ENCODE data around the gene DPP10. TPM values are rescaled to one million over a fixed set of nuclear protein-coding genes. Genes with fewer than 3 reads are reported as not detected.

DPP10 gene
- total and polyA plus RNA-seq, 5 experiments from 2014 or later: not detected

GRCh38 chr2:115234186-115234585, 791.7 kb downstream of the DPP10 start:
- Mint-ChIP-seq H3K9me3 (peaks cover 0 to 10% (median 0%) of the 10 kb centered on the region in 9 donors), H3K27me3 (no peaks in the 10 kb centered on the region), H3K4me1 (no peaks in the 10 kb centered on the region), H3K36me3 (no peaks in the 10 kb centered on the region), H3K4me3 (no peak overlapping the region), H3K27ac (no peak overlapping the region)
- POLR2A ChIA-PET: no interaction called here
- DNase-seq (no peak), ATAC-seq (no peak)

- Mint-ChIP-seq H3K9me3 (peaks cover 0 to 4% (median 2%) of the 10 kb centered on the region in 9 donors), H3K27ac (no peak overlapping the region), H3K4me1 (no peaks in the 10 kb centered on the region), H3K4me3 (no peak overlapping the region), H3K27me3 (no peaks in the 10 kb centered on the region), H3K36me3 (no peaks in the 10 kb centered on the region)
- ATAC-seq: no peak
- POLR2A ChIA-PET: no interaction called here
- no peak for DNase-seq
Measured at GRCh38 chr2:115234737-115235136, 792.3 kb downstream of the DPP10 start.

GRCh38 chr2:115248066-115248465, 805.6 kb downstream of the DPP10 start:
- H3K4me1 Mint-ChIP-seq: no peaks in the 10 kb centered on the region
- H3K27me3 Mint-ChIP-seq: no peaks in the 10 kb centered on the region
- no peak for DNase-seq
- H3K36me3 Mint-ChIP-seq: no peaks in the 10 kb centered on the region
- no peak overlapping the region for H3K27ac Mint-ChIP-seq
- no peak for ATAC-seq
- POLR2A ChIA-PET: no interaction called here
- peaks cover 0 to 15% (median 8%) of the 10 kb centered on the region in 9 donors for H3K9me3 Mint-ChIP-seq
- H3K4me3 Mint-ChIP-seq: no peak overlapping the region

- POLR2A ChIA-PET: no interaction called here
- DNase-seq (no peak), ATAC-seq (no peak)
- Mint-ChIP-seq H3K27me3 (no peaks in the 10 kb centered on the region), H3K36me3 (no peaks in the 10 kb centered on the region), H3K9me3 (peaks cover 0 to 16% (median 8%) of the 10 kb centered on the region in 9 donors), H3K27ac (no peak overlapping the region), H3K4me3 (no peak overlapping the region), H3K4me1 (no peaks in the 10 kb centered on the region)
Measured at GRCh38 chr2:115277366-115277765, 834.9 kb downstream of the DPP10 start.

- ATAC-seq (no peak), DNase-seq (no peak)
- Mint-ChIP-seq H3K4me1 (no peaks in the 10 kb centered on the region), H3K4me3 (no peak overlapping the region), H3K27me3 (no peaks in the 10 kb centered on the region), H3K27ac (no peak overlapping the region), H3K36me3 (no peaks in the 10 kb centered on the region), H3K9me3 (peaks cover 0 to 23% (median 3%) of the 10 kb centered on the region in 9 donors)
- POLR2A ChIA-PET: no interaction called here
Measured at GRCh38 chr2:115285416-115285815, 843.0 kb downstream of the DPP10 start.

GRCh38 chr2:115290478-115290877, 848.0 kb downstream of the DPP10 start:
- peaks cover 0 to 14% (median 3%) of the 10 kb centered on the region in 9 donors for H3K9me3 Mint-ChIP-seq
- ATAC-seq (no peak), DNase-seq (no peak)
- H3K27ac Mint-ChIP-seq: no peak overlapping the region
- H3K4me1 Mint-ChIP-seq: no peaks in the 10 kb centered on the region
- no peaks in the 10 kb centered on the region for H3K36me3 Mint-ChIP-seq
- POLR2A ChIA-PET: no interaction called here
- no peak overlapping the region for H3K4me3 Mint-ChIP-seq
- H3K27me3 Mint-ChIP-seq: no peaks in the 10 kb centered on the region

- Mint-ChIP-seq H3K27ac (no peak overlapping the region), H3K4me3 (no peak overlapping the region), H3K4me1 (no peaks in the 10 kb centered on the region), H3K9me3 (peaks cover 0 to 14% (median 4%) of the 10 kb centered on the region in 9 donors), H3K36me3 (no peaks in the 10 kb centered on the region), H3K27me3 (no peaks in the 10 kb centered on the region)
- POLR2A ChIA-PET: no interaction called here
- ATAC-seq (no peak), DNase-seq (no peak)
Measured at GRCh38 chr2:115292742-115293141, 850.3 kb downstream of the DPP10 start.

- Mint-ChIP-seq H3K4me3 (no peak overlapping the region), H3K27me3 (no peaks in the 10 kb centered on the region), H3K4me1 (no peaks in the 10 kb centered on the region), H3K36me3 (peaks cover 0 to 2% (median 0%) of the 10 kb centered on the region in 3 donors), H3K9me3 (peaks cover 0 to 11% (median 3%) of the 10 kb centered on the region in 9 donors), H3K27ac (no peak overlapping the region)
- POLR2A ChIA-PET: no interaction called here
- ATAC-seq: no peak
- no peak for DNase-seq
Measured at GRCh38 chr2:115294999-115295398, 852.6 kb downstream of the DPP10 start.

GRCh38 chr2:115297056-115297455, 854.6 kb downstream of the DPP10 start:
- ATAC-seq: no peak
- DNase-seq: no peak
- Mint-ChIP-seq H3K4me3 (no peak overlapping the region), H3K27ac (no peak overlapping the region), H3K27me3 (no peaks in the 10 kb centered on the region), H3K36me3 (peaks cover 0 to 2% (median 0%) of the 10 kb centered on the region in 3 donors), H3K4me1 (no peaks in the 10 kb centered on the region), H3K9me3 (peaks cover 0 to 25% (median 8%) of the 10 kb centered on the region in 9 donors)
- POLR2A ChIA-PET: no interaction called here

GRCh38 chr2:115299199-115299598, 856.8 kb downstream of the DPP10 start:
- ATAC-seq: no peak
- POLR2A ChIA-PET: no interaction called here
- peaks cover 0 to 19% (median 8%) of the 10 kb centered on the region in 9 donors for H3K9me3 Mint-ChIP-seq
- no peaks in the 10 kb centered on the region for H3K27me3 Mint-ChIP-seq
- peaks cover 0 to 2% (median 0%) of the 10 kb centered on the region in 3 donors for H3K36me3 Mint-ChIP-seq
- no peaks in the 10 kb centered on the region for H3K4me1 Mint-ChIP-seq
- no peak overlapping the region for H3K4me3 Mint-ChIP-seq
- H3K27ac Mint-ChIP-seq: no peak overlapping the region
- no peak for DNase-seq

GRCh38 chr2:115305712-115306111, 863.3 kb downstream of the DPP10 start:
- no peaks in the 10 kb centered on the region for H3K27me3 Mint-ChIP-seq
- H3K27ac Mint-ChIP-seq: no peak overlapping the region
- no peaks in the 10 kb centered on the region for H3K36me3 Mint-ChIP-seq
- H3K4me3 Mint-ChIP-seq: no peak overlapping the region
- H3K9me3 Mint-ChIP-seq: peaks cover 0 to 27% (median 10%) of the 10 kb centered on the region in 9 donors
- ATAC-seq (no peak), DNase-seq (no peak)
- no peaks in the 10 kb centered on the region for H3K4me1 Mint-ChIP-seq
- POLR2A ChIA-PET: no interaction called here

GRCh38 chr2:115314119-115314518, 871.7 kb downstream of the DPP10 start:
- Mint-ChIP-seq H3K4me3 (no peak overlapping the region), H3K4me1 (no peaks in the 10 kb centered on the region), H3K9me3 (peaks cover 0 to 10% (median 2%) of the 10 kb centered on the region in 9 donors), H3K27ac (no peak overlapping the region), H3K36me3 (no peaks in the 10 kb centered on the region), H3K27me3 (no peaks in the 10 kb centered on the region)
- POLR2A ChIA-PET: no interaction called here
- DNase-seq (no peak), ATAC-seq (no peak)

GRCh38 chr2:115327061-115327460, 884.6 kb downstream of the DPP10 start:
- Mint-ChIP-seq H3K4me1 (no peaks in the 10 kb centered on the region), H3K27me3 (no peaks in the 10 kb centered on the region), H3K4me3 (no peak overlapping the region), H3K36me3 (no peaks in the 10 kb centered on the region), H3K27ac (no peak overlapping the region), H3K9me3 (peaks cover 3 to 34% (median 10%) of the 10 kb centered on the region in 9 donors)
- no peak for ATAC-seq
- no peak for DNase-seq
- POLR2A ChIA-PET: no interaction called here

- DNase-seq: no peak
- POLR2A ChIA-PET: no interaction called here
- no peaks in the 10 kb centered on the region for H3K36me3 Mint-ChIP-seq
- peaks cover 0 to 55% (median 31%) of the 10 kb centered on the region in 9 donors for H3K9me3 Mint-ChIP-seq
- no peaks in the 10 kb centered on the region for H3K4me1 Mint-ChIP-seq
- no peak overlapping the region for H3K4me3 Mint-ChIP-seq
- H3K27me3 Mint-ChIP-seq: no peaks in the 10 kb centered on the region
- no peak for ATAC-seq
- H3K27ac Mint-ChIP-seq: no peak overlapping the region
Measured at GRCh38 chr2:115359550-115359949, 917.1 kb downstream of the DPP10 start.

All from naive thymus-derived CD8-positive, alpha-beta T cell (primary cell).